Measurements from ENCODE around the gene CDC42BPG. TPM values are rescaled to one million over a fixed set of nuclear protein-coding genes. Genes with fewer than 3 reads are reported as not detected.

Gene CDC42BPG
- total and polyA plus RNA-seq, 11 donors, result 0.12 to 0.50 (median 0.20) TPM; not detected in 1

DNA sequence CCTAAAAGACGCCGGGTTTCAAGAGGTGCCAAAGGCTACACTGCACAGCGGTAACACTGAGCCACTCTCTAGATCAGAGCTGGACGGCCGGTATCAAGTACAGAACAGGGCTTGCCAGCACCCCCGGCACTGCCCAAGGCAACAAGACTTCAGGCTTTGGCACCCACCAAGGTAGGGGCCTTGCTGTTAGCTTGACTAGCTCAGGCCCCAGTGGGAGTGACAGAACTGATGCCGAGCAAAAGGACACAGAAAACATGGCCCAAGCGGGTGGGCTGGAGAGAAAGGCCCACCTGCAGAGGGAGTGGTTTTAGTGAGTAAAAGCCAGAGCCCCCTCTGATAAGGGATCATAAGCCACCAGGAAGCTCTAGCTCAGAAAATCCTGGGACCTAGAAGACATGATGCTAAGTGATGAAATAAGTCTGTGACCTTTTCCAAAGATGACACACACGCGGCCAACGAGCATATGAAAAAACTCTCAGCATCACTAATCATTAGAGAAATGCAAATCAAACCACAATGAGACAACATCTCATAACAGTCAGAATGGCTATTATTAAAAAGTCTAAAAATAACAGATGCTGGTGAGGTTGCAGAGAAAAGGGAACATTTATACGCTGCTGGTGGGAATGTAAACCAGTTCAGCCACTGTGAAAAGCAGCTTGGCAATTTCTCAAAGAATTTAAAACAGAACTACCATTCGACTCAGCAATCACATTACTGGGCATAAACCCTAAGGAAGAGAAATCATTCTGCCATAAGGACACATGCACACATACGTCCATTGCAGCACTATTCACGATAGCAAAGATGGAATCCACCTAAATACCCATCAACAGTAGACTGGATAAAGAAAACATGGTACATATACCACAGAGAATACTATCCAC is 21.1 kb upstream of the CDC42BPG start:
- 43 to 66% (median 58%) methylated on average over 14 to 15 of the region's 15 CpGs for WGBS, 4 donors
- DNase-seq, result peak in 1 of 5 donors; percentile 54
- peaks cover 51 to 99% (median 81%) of the 10 kb centered on the region in 12 donors for H3K4me1 ChIP-seq
- TF ChIP-seq POLR2A (IDR thresholded peaks at IDR 0.05), result no peak
- peak overlapping the region in 8 of 12 donors; percentile 8 to 34 (median 23) for H3K4me3 ChIP-seq
- H3K27me3 ChIP-seq, result no peaks in the 10 kb centered on the region
- intact Hi-C loops (cut with DNase I), result no loop called here
- peak in 3 of 4 donors; percentile 2 to 19 (median 5) for ATAC-seq
- H3K9me3 ChIP-seq, result no peaks in the 10 kb centered on the region
- peaks cover 0 to 27% (median 4%) of the 10 kb centered on the region in 9 donors for H3K36me3 ChIP-seq
- peak overlapping the region; percentile 77 to 99 (median 92) for H3K27ac ChIP-seq

GRCh38 chr11:64864473-64865285 is 20.2 kb upstream of the CDC42BPG start:
- Histone ChIP-seq H3K27ac (peak overlapping the region; percentile 77 to 99 (median 92)), H3K4me3 (peak overlapping the region in 8 of 12 donors; percentile 10 to 40 (median 23)), H3K4me1 (peaks cover 45 to 99% (median 79%) of the 10 kb centered on the region in 12 donors), H3K9me3 (no peaks in the 10 kb centered on the region), H3K27me3 (no peaks in the 10 kb centered on the region), H3K36me3 (peaks cover 0 to 32% (median 8%) of the 10 kb centered on the region in 9 donors)
- peak; percentile 66 to 81 (median 74) for ATAC-seq
- TF ChIP-seq, protein P1, sequence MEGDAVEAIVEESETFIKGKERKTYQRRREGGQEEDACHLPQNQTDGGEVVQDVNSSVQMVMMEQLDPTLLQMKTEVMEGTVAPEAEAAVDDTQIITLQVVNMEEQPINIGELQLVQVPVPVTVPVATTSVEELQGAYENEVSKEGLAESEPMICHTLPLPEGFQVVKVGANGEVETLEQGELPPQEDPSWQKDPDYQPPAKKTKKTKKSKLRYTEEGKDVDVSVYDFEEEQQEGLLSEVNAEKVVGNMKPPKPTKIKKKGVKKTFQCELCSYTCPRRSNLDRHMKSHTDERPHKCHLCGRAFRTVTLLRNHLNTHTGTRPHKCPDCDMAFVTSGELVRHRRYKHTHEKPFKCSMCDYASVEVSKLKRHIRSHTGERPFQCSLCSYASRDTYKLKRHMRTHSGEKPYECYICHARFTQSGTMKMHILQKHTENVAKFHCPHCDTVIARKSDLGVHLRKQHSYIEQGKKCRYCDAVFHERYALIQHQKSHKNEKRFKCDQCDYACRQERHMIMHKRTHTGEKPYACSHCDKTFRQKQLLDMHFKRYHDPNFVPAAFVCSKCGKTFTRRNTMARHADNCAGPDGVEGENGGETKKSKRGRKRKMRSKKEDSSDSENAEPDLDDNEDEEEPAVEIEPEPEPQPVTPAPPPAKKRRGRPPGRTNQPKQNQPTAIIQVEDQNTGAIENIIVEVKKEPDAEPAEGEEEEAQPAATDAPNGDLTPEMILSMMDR (IDR thresholded peaks at IDR 0.05), result peak in 1 of 12 donors; percentile 7
- TF ChIP-seq POLR2A (IDR thresholded peaks at IDR 0.05), result no peak
- 41 to 49% (median 46%) methylated on average over 10 to 18 of the region's 18 CpGs for WGBS, 4 donors
- intact Hi-C loops (cut with DNase I), result no loop called here
- DNase-seq, result peak; percentile 76 to 88 (median 86)

- WGBS, 4 donors, result 28 to 46% (median 43%) methylated on average over 9 of the region's 9 CpGs
- H3K27ac ChIP-seq, result peak overlapping the region; percentile 77 to 99 (median 92)
- intact Hi-C loops (cut with DNase I), result no loop called here
- no peak for DNase-seq
- H3K4me3 ChIP-seq, result peak overlapping the region in 8 of 12 donors; percentile 3 to 40 (median 23)
- no peak for TF ChIP-seq POLR2A (IDR thresholded peaks at IDR 0.05)
- TF ChIP-seq, protein P1 (IDR thresholded peaks at IDR 0.05), result no peak
- peaks cover 50 to 99% (median 79%) of the 10 kb centered on the region in 12 donors for H3K4me1 ChIP-seq
- ATAC-seq, result peak in 2 of 4 donors; percentile 1 to 3
- H3K27me3 ChIP-seq, result no peaks in the 10 kb centered on the region
- H3K36me3 ChIP-seq, result peaks cover 0 to 37% (median 13%) of the 10 kb centered on the region in 9 donors
- H3K9me3 ChIP-seq, result no peaks in the 10 kb centered on the region
These were observed 19.7 kb upstream of the CDC42BPG start for GRCh38 chr11:64864135-64864472.

GRCh38 chr11:64863391-64864060 is 19.1 kb upstream of the CDC42BPG start:
- H3K4me1 ChIP-seq, result peaks cover 52 to 99% (median 79%) of the 10 kb centered on the region in 12 donors
- no peaks in the 10 kb centered on the region for H3K27me3 ChIP-seq
- H3K9me3 ChIP-seq, result no peaks in the 10 kb centered on the region
- TF ChIP-seq, protein P1 (IDR thresholded peaks at IDR 0.05), result no peak
- TF ChIP-seq POLR2A (IDR thresholded peaks at IDR 0.05), result no peak
- intact Hi-C loops (cut with DNase I), result loop anchor here in 1 of 10 donors (2.0 kb wide), 1 partner anchor 13 kb away; no protein-coding TSS in a partner anchor
- H3K4me3 ChIP-seq, result peak overlapping the region in 8 of 12 donors; percentile 3 to 40 (median 23)
- ATAC-seq, result peak in 3 of 4 donors; percentile 43 to 53 (median 47)
- peak in 3 of 5 donors; percentile 41 to 71 (median 63) for DNase-seq
- 42 to 64% (median 55%) methylated on average over 13 to 23 of the region's 23 CpGs for WGBS, 4 donors
- H3K27ac ChIP-seq, result peak overlapping the region; percentile 77 to 99 (median 92)
- H3K36me3 ChIP-seq, result peaks cover 0 to 36% (median 18%) of the 10 kb centered on the region in 9 donors

All from heart left ventricle (tissue), 16 donors.